Measurements from ENCODE around the gene MRPL17. TPM values are rescaled to one million over a fixed set of nuclear protein-coding genes. Genes with fewer than 3 reads are reported as not detected.

The MRPL17 gene
- total RNA-seq, 1 donor from 2014 or later = 91.9 TPM

GRCh38 chr11:6682591-6682935 lies 577 bp downstream of the MRPL17 start:
- DNase-seq (ENCODE audit: low read depth, low spot score) = no peak

GRCh38 chr11:6681949-6682348 lies 1.2 kb downstream of the MRPL17 start:
- DNase-seq (ENCODE audit: low read depth, low spot score) = no peak

- no peak for DNase-seq (ENCODE audit: low read depth, low spot score)
These were observed 1.6 kb downstream of the MRPL17 start for GRCh38 chr11:6681505-6681904.

GRCh38 chr11:6677018-6677417 lies 6.1 kb downstream of the MRPL17 start:
- peak; percentile 26 for DNase-seq (ENCODE audit: low read depth, low spot score)

- no peak for DNase-seq (ENCODE audit: low read depth, low spot score)
These were observed 8.3 kb downstream of the MRPL17 start for GRCh38 chr11:6674862-6675261.

- no peak for DNase-seq (ENCODE audit: low read depth, low spot score)
These were observed 8.9 kb downstream of the MRPL17 start for GRCh38 chr11:6674219-6674597.

GRCh38 chr11:6673523-6674218 lies 9.5 kb downstream of the MRPL17 start:
- no peak for DNase-seq (ENCODE audit: low read depth, low spot score)

GRCh38 chr11:6671991-6672390 lies 11.1 kb downstream of the MRPL17 start:
- no peak for DNase-seq (ENCODE audit: low read depth, low spot score)

- DNase-seq (ENCODE audit: low read depth, low spot score) = no peak
These were observed 12.8 kb downstream of the MRPL17 start for GRCh38 chr11:6670202-6670830.

- no peak for DNase-seq (ENCODE audit: low read depth, low spot score)
These were observed 15.3 kb downstream of the MRPL17 start for GRCh38 chr11:6667733-6668374.

- DNase-seq (ENCODE audit: low read depth, low spot score) = no peak
These were observed 16.6 kb downstream of the MRPL17 start for GRCh38 chr11:6666302-6667183.

- no peak for DNase-seq (ENCODE audit: low read depth, low spot score)
These were observed 18.6 kb downstream of the MRPL17 start for GRCh38 chr11:6664551-6664950.

- no peak for DNase-seq (ENCODE audit: low read depth, low spot score)
These were observed 19.2 kb downstream of the MRPL17 start for GRCh38 chr11:6663794-6664469.

- DNase-seq (ENCODE audit: low read depth, low spot score) = no peak
These were observed 22.4 kb downstream of the MRPL17 start for GRCh38 chr11:6660712-6661111.

- no peak for DNase-seq (ENCODE audit: low read depth, low spot score)
These were observed 24.5 kb downstream of the MRPL17 start for GRCh38 chr11:6658647-6659046.

GRCh38 chr11:6657346-6657745 lies 25.8 kb downstream of the MRPL17 start:
- DNase-seq (ENCODE audit: low read depth, low spot score) = no peak

- no peak for DNase-seq (ENCODE audit: low read depth, low spot score)
These were observed 26.2 kb downstream of the MRPL17 start for GRCh38 chr11:6656936-6657335.

GRCh38 chr11:6656584-6656915 lies 26.6 kb downstream of the MRPL17 start:
- DNase-seq (ENCODE audit: low read depth, low spot score) = no peak

- DNase-seq (ENCODE audit: low read depth, low spot score) = no peak
These were observed 27.2 kb downstream of the MRPL17 start, which contains the start of gene DCHS1 for GRCh38 chr11:6655790-6656583. DCHS1 (minus strand) TSS chr11:6655809; CDS start chr11:6641613, 14,196 bp downstream.

GRCh38 chr11:6655020-6655789 lies 27.9 kb downstream of the MRPL17 start:
- no peak for DNase-seq (ENCODE audit: low read depth, low spot score)

All from pulmonary artery endothelial cell (primary cell).